NCI-H2107 treated with DMSO at 0.1 percent for 48 hours (cell line): ENCODE measurements around the gene CROCC2.

ENCODE experiments used
- DNase-seq: peaks from one replicate; lab custom pipeline; 2025; ENCODE audit not compliant: unreplicated experiment; lab: John Stamatoyannopoulos, UW

The CROCC2 gene

DNA sequence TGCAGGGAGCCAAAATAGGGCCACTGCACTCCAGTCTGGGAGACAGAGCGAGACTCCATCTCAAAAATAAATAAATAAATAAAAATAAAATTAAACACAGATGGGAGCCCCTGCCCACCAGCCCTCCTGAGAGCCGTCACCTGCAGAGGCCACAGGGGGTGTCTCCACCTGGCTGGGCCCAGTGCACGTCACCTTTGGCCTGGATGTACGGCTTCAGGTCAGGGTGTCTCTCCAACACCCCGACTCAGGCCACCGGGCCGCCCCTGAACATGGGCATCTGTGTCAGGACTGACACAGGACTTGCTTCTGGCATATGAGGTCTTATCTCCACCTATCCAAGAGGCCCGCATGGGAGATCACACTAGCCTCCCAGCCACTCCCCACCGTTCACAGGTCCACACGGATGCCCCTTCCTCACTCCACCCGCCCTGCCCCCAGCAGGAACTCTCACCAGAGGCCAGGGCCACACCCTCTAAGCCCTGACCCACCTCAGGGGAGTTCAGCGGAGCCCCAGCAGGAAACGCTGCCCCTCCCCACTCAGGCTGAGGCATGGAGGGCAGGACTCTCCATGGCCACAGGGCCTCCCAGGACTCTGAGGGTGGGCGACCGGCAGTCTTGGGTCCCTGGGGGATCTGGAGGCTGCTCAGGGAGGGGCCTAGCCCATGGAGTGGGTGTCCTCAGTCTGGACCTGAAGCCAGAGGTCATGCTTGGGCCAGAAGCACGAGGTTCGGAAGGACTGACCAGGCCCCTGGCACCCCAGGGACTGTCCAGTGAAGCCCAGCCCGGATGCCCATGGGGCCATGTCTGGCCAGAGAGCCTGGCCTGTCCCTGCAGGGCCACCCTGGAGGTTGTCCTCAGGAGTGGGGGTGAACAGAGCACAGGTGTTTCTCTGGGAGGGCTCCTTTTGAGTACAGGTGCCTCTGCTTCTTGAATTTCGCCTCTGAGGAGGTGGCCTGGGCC is 1.6 kb upstream of the CROCC2 start:
- no peak for DNase-seq

GRCh38 chr2:240905176-240905781 is 857 bp upstream of the CROCC2 start:
- no peak for DNase-seq

GRCh38 chr2:240906911-240907590 is 915 bp downstream of the CROCC2 start:
- no peak for DNase-seq

- no peak for DNase-seq
Measured at GRCh38 chr2:240909216-240909974, 3.3 kb downstream of the CROCC2 start.

GRCh38 chr2:240911641-240912265 is 5.6 kb downstream of the CROCC2 start:
- DNase-seq = no peak

GRCh38 chr2:240912878-240913809 is 7.0 kb downstream of the CROCC2 start:
- DNase-seq = no peak

DNA sequence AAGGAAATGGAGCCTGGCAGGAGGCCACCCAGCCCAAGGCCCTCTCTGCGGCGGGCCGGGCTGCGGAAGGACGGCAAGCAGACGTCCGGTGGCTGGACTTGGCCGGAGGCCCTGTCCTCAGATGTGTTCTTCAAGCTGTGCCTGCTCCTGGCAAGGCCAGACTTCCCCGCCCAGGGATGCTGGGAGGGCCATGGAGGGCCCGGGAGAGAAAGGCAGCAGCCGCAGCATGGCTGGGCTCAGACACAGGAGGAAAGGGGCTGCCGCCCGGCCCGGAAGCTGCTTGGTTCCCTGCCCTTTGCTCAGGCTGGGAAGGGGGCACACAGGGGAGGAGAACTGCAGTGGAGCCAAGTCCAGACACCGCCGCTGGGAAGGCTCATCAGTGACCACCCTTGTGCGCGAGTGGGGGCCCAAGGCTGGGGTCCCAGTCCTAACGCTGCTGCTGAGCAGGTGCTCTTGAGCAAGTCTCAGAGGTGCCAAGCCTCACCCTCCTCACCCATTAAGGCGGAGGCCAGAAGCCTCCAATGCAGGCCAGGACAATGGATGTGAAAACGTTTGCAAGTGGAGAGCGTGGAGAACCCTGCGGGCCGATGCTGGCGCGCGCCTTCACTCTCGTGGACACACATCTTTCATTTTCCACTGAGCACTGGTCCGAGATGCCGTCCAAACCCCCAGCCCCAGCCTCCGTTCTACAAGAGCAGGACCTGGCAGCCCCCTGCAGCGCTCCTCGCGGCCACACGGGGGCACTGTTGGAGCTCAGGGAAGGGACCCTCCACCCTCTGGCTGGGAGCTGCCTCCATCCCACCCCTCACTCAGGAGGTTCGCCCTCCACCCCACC is 7.9 kb downstream of the CROCC2 start:
- no peak for DNase-seq

DNA sequence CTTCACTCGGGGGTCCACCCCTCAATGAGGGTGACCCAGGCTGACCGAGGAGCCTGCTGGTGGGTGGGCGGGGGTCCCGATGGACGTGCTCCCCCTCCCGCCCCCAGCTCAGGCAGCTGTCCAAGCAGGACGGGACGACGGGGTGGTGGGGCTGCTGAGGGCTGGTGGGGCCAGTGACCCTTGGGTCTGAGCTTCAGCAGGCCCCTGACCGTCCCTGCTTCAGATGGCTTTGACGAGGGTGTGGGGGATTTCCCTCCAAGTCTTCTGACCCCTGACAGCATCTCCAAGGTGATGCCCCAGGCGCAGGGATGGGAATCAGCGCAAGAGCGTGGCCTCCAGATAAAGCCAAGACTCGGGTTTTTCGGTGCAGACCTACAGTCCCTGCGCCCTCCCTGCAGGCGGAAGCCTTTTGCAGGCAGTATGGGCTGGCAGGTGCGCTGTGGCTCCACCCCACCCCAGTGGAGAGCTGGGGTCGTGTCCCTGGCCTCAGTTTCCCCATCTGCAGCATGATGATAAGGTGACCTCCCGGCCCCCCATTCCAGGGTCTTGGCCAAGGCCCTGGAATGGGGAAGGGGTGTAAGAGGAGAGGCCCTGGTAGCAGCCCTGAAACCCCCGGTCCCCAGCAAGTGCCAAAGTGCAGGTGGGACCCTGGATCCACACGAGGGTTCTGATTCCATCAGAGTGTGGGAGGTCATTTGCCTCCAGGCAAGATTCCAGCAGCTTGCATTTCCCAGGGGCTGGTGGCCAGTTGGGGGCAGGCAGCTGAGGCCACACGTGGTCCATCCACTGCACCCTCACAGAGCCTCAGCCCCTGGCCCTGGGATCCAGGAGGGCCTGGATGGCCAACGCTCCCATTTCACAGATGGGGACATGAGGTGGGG is 8.7 kb downstream of the CROCC2 start:
- DNase-seq = no peak

GRCh38 chr2:240915526-240916341 is 9.6 kb downstream of the CROCC2 start:
- no peak for DNase-seq

GRCh38 chr2:240916571-240917008 is 10.5 kb downstream of the CROCC2 start:
- DNase-seq = no peak

DNA sequence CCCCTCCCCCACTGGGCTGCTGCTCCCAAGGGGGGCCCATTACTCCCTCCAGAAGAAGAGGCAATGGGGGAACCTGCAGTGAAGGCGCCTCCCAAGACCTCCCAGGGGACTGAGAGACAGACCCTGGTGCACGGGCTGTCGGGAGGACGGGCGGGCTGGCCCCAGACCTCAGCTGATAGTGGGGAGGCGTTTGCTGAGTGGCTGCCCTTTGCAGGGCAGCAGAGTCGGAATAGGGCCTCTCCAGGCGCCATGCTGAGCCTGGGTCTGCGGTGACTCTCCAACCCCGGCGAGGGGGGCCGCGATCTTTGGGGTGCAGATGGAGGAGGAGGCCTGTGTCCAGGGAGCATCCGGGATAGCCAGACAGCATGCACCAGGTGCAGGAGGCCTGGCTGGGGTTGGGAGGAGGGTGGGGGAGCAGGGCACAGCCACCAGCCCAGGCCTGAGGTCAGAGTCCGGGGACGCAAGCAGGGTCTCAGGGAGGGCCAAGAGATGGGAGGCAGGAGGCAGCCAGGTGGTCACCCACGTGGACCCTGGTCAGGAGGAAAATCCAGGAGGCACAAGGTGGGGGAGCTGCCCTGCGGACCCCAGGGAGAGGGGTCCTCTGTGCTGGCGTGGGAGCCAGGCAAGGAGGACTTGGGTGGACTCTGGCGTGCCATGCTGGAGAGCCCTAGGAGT is 11.0 kb downstream of the CROCC2 start:
- DNase-seq = no peak

- DNase-seq = no peak
Measured at GRCh38 chr2:240917684-240918257, 11.6 kb downstream of the CROCC2 start.

- DNase-seq = no peak
Measured at GRCh38 chr2:240918258-240919091, 12.3 kb downstream of the CROCC2 start.

GRCh38 chr2:240919161-240919781 is 13.1 kb downstream of the CROCC2 start:
- DNase-seq = no peak
